ENCODE results near the gene IFNGR1. TPM values are rescaled to one million over a fixed set of nuclear protein-coding genes. Genes with fewer than 3 reads are reported as not detected.

Gene IFNGR1
- total RNA-seq, 6 experiments from 2014 or later: 25.8 to 88.8 (median 37.4) TPM

- TF ChIP-seq CTCF (IDR thresholded peaks at IDR 0.05) (no peak), POLR2A (IDR thresholded peaks at IDR 0.05) (no peak)
- no peak overlapping the region for H3K27ac ChIP-seq
- no peaks in the 10 kb centered on the region for H3K4me1 ChIP-seq
- 43% methylated on average over 3 of the region's 3 CpGs for WGBS (ENCODE audit: insufficient coverage, low coverage, low lambda C conversion rate, missing lambda C conversion rate)
- H3K27me3 ChIP-seq: no peaks in the 10 kb centered on the region
- H3K36me3 ChIP-seq: no peaks in the 10 kb centered on the region
- ATAC-seq (no peak), DNase-seq (no peak)
- H3K9me3 ChIP-seq: no peaks in the 10 kb centered on the region
- H3K4me3 ChIP-seq: no peak overlapping the region
- intact Hi-C loops (cut with DNase I): loop anchor here (10.0 kb wide), 1 partner anchor 68 kb away; no protein-coding TSS in a partner anchor
These were observed 56.4 kb downstream of the IFNGR1 start for GRCh38 chr6:137162692-137163306.

- Histone ChIP-seq H3K4me1 (no peaks in the 10 kb centered on the region), H3K36me3 (no peaks in the 10 kb centered on the region), H3K27me3 (no peaks in the 10 kb centered on the region), H3K4me3 (no peak overlapping the region), H3K27ac (no peak overlapping the region), H3K9me3 (no peaks in the 10 kb centered on the region)
- 59% methylated on average over 3 of the region's 5 CpGs for WGBS (ENCODE audit: insufficient coverage, low coverage, low lambda C conversion rate, missing lambda C conversion rate)
- TF ChIP-seq CTCF (IDR thresholded peaks at IDR 0.05) (no peak), POLR2A (IDR thresholded peaks at IDR 0.05) (no peak)
- ATAC-seq: no peak
- intact Hi-C loops (cut with DNase I): loop anchor here (10.0 kb wide), 1 partner anchor 67 kb away; no protein-coding TSS in a partner anchor
- no peak for DNase-seq
These were observed 57.2 kb downstream of the IFNGR1 start for GRCh38 chr6:137161949-137162348.

- DNase-seq (no peak), ATAC-seq (no peak)
- intact Hi-C loops (cut with DNase I): loop anchor here (10.0 kb wide), 1 partner anchor 66 kb away; no protein-coding TSS in a partner anchor
- no peak for TF ChIP-seq CTCF (IDR thresholded peaks at IDR 0.05)
- TF ChIP-seq POLR2A (IDR thresholded peaks at IDR 0.05): no peak
- Histone ChIP-seq H3K4me1 (no peaks in the 10 kb centered on the region), H3K36me3 (no peaks in the 10 kb centered on the region), H3K27ac (no peak overlapping the region), H3K27me3 (no peaks in the 10 kb centered on the region), H3K4me3 (no peak overlapping the region), H3K9me3 (no peaks in the 10 kb centered on the region)
- WGBS (ENCODE audit: insufficient coverage, low coverage, low lambda C conversion rate, missing lambda C conversion rate): 17% methylated on average over 2 of the region's 3 CpGs
These were observed 58.4 kb downstream of the IFNGR1 start for GRCh38 chr6:137160763-137161162.

GRCh38 chr6:137159912-137160311, 59.3 kb downstream of the IFNGR1 start:
- TF ChIP-seq CTCF (IDR thresholded peaks at IDR 0.05) (no peak), POLR2A (IDR thresholded peaks at IDR 0.05) (no peak)
- H3K36me3 ChIP-seq: no peaks in the 10 kb centered on the region
- H3K4me3 ChIP-seq: no peak overlapping the region
- H3K4me1 ChIP-seq: no peaks in the 10 kb centered on the region
- H3K27me3 ChIP-seq: no peaks in the 10 kb centered on the region
- intact Hi-C loops (cut with DNase I): loop anchor here (10.0 kb wide), 1 partner anchor 65 kb away; no protein-coding TSS in a partner anchor
- ATAC-seq: no peak
- no peak for DNase-seq
- no peak overlapping the region for H3K27ac ChIP-seq
- H3K9me3 ChIP-seq: no peaks in the 10 kb centered on the region

Measured in right lobe of liver (tissue), 6 donors.